ENCODE results near the gene SRRM1. TPM values are rescaled to one million over a fixed set of nuclear protein-coding genes. Genes with fewer than 3 reads are reported as not detected.
"Not testable (repeated sequence)": the region's sequence is repeated elsewhere in the genome, so short reads cannot be mapped to it uniquely, and the experiment has no call there.

SRRM1 gene
- total and polyA plus RNA-seq, 2 experiments from 2014 or later, result 118 to 666 TPM

DNA sequence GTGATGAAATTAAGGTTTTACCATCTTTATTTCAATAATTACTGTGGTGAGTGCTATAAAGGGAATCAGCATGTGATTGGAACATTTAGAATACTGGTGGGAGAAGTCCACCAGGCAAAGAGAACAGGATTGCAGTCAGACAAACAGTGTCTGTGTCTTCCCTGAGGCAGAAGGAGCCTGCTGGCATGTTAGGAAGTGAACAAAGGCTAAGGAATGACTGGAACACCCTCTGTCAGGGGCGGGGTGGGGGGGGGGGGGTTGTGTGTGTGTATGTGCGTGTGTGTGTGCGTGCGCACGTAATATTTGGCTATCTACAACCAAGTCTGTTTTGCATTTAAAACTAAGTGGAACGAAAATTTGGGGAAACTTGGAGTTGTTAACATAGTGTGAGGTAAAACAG lies 30.2 kb downstream of the SRRM1 start (continued):
- TF ChIP-seq, protein P1, sequence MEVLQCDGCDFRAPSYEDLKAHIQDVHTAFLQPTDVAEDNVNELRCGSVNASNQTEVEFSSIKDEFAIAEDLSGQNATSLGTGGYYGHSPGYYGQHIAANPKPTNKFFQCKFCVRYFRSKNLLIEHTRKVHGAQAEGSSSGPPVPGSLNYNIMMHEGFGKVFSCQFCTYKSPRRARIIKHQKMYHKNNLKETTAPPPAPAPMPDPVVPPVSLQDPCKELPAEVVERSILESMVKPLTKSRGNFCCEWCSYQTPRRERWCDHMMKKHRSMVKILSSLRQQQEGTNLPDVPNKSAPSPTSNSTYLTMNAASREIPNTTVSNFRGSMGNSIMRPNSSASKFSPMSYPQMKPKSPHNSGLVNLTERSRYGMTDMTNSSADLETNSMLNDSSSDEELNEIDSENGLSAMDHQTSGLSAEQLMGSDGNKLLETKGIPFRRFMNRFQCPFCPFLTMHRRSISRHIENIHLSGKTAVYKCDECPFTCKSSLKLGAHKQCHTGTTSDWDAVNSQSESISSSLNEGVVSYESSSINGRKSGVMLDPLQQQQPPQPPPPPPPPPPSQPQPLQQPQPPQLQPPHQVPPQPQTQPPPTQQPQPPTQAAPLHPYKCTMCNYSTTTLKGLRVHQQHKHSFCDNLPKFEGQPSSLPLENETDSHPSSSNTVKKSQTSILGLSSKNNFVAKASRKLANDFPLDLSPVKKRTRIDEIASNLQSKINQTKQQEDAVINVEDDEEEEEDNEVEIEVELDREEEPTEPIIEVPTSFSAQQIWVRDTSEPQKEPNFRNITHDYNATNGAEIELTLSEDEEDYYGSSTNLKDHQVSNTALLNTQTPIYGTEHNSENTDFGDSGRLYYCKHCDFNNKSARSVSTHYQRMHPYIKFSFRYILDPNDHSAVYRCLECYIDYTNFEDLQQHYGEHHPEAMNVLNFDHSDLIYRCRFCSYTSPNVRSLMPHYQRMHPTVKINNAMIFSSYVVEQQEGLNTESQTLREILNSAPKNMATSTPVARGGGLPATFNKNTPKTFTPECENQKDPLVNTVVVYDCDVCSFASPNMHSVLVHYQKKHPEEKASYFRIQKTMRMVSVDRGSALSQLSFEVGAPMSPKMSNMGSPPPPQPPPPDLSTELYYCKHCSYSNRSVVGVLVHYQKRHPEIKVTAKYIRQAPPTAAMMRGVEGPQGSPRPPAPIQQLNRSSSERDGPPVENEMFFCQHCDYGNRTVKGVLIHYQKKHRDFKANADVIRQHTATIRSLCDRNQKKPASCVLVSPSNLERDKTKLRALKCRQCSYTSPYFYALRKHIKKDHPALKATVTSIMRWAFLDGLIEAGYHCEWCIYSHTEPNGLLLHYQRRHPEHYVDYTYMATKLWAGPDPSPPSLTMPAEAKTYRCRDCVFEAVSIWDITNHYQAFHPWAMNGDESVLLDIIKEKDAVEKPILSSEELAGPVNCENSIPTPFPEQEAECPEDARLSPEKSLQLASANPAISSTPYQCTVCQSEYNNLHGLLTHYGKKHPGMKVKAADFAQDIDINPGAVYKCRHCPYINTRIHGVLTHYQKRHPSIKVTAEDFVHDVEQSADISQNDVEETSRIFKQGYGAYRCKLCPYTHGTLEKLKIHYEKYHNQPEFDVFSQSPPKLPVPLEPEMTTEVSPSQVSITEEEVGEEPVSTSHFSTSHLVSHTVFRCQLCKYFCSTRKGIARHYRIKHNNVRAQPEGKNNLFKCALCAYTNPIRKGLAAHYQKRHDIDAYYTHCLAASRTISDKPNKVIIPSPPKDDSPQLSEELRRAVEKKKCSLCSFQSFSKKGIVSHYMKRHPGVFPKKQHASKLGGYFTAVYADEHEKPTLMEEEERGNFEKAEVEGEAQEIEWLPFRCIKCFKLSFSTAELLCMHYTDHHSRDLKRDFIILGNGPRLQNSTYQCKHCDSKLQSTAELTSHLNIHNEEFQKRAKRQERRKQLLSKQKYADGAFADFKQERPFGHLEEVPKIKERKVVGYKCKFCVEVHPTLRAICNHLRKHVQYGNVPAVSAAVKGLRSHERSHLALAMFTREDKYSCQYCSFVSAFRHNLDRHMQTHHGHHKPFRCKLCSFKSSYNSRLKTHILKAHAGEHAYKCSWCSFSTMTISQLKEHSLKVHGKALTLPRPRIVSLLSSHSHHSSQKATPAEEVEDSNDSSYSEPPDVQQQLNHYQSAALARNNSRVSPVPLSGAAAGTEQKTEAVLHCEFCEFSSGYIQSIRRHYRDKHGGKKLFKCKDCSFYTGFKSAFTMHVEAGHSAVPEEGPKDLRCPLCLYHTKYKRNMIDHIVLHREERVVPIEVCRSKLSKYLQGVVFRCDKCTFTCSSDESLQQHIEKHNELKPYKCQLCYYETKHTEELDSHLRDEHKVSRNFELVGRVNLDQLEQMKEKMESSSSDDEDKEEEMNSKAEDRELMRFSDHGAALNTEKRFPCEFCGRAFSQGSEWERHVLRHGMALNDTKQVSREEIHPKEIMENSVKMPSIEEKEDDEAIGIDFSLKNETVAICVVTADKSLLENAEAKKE (CRISPR knock-in tag; IDR thresholded peaks at IDR 0.05), result no peak
- TF ChIP-seq JUNB (IDR thresholded peaks at IDR 0.05; ENCODE audit: unreplicated experiment), result no peak

DNA sequence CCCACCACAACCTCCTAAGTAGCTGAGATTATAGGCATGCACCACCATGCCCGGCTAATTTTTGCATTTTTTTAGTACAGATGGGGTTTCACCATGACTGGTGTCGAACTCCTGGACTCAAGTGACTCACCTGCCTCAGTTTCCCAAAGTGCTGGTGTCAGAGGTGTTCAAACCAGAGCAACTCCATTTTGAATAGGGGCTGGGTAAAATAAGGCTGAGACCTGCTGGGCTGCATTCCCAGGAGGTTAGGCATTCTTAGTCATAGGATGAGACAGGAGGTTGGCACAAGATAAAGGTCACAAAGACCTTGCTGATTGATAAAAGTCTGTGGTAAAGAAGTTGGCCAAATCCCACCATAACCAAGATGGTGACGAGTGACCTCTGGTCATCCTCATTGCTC lies 35.3 kb downstream of the SRRM1 start:
- H3K79me2 ChIP-seq (replicated peaks; ENCODE audit: insufficient read depth); H3K27me3 ChIP-seq (ENCODE audit: insufficient read depth); H3K4me2 ChIP-seq; H3K27me3 Mint-ChIP-seq (ENCODE audit: insufficient read depth, low read depth, poor library complexity); H3K4me3 ChIP-seq; H3K4me3 Mint-ChIP-seq; ATAC-seq; H3K4me1 Mint-ChIP-seq; H3K9me2 ChIP-seq (ENCODE audit: insufficient read depth); H3K27ac Mint-ChIP-seq; H3K9me3 Mint-ChIP-seq; H3K27ac ChIP-seq (ENCODE audit: low read depth); H2AFZ ChIP-seq; DNase-seq (ENCODE audit: low spot score); H3K4me1 ChIP-seq (ENCODE audit: insufficient read depth): not testable (repeated sequence)
- Histone ChIP-seq H4K20me1 (replicated peaks; ENCODE audit: insufficient read depth) (0 out of 2 replicates have a peak, but pooled peaks cover 12% of the 10 kb centered on the region), H3F3A (replicated peaks; ENCODE audit: low read depth) (peaks cover 19% of the 10 kb centered on the region; the same call in 1 of the 2 replicates), H3K36me3 (ENCODE audit: insufficient read depth) (peaks cover 21% of the 10 kb centered on the region; the same call in 1 of the 2 replicates)
- H3K36me3 Mint-ChIP-seq (ENCODE audit: low read depth), result peaks cover 42% of the 10 kb centered on the region

DNA sequence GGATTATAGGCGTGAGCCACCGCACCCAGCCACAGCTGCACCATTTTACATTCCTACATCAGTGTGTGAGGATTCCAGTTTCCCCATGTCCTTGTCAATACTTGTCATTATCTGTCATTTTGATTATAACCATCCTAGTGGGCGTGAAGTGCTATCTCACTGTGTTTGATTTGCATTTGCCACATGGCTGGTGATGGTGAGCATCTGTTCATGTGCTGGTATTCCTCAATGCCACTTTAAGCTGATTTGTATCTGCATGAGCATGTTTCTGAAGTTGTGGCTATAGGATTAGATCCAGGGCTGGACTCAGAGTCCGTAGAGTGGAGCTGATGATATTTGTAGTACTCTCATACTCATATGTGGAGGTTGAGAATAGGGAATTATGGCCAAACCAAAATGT lies 36.6 kb downstream of the SRRM1 start:
- 0 out of 2 replicates have a peak, but pooled peaks cover 9% of the 10 kb centered on the region for H4K20me1 ChIP-seq (replicated peaks; ENCODE audit: insufficient read depth)
- H3K4me3 ChIP-seq, result no peak overlapping the region
- H3F3A ChIP-seq (replicated peaks; ENCODE audit: low read depth), result peaks cover 12% of the 10 kb centered on the region; the same call in 1 of the 2 replicates
- peaks cover 5% of the 10 kb centered on the region for H3K27me3 Mint-ChIP-seq (ENCODE audit: insufficient read depth, low read depth, poor library complexity)
- H3K27me3 ChIP-seq (ENCODE audit: insufficient read depth), result no peaks in the 10 kb centered on the region
- ATAC-seq (no peak), DNase-seq (ENCODE audit: low spot score) (no peak)
- no peaks in the 10 kb centered on the region for H3K79me2 ChIP-seq (replicated peaks; ENCODE audit: insufficient read depth)
- no peaks in the 10 kb centered on the region for H3K9me2 ChIP-seq (ENCODE audit: insufficient read depth)
- H3K36me3 Mint-ChIP-seq (ENCODE audit: low read depth), result peaks cover 29% of the 10 kb centered on the region
- H3K27ac Mint-ChIP-seq, result no peak overlapping the region
- H3K36me3 ChIP-seq (ENCODE audit: insufficient read depth), result peaks cover 8% of the 10 kb centered on the region; the same call in 1 of the 2 replicates
- no peak overlapping the region for H3K27ac ChIP-seq (ENCODE audit: low read depth)
- no peak overlapping the region for H2AFZ ChIP-seq
- H3K4me1 ChIP-seq (ENCODE audit: insufficient read depth), result no peaks in the 10 kb centered on the region
- no peaks in the 10 kb centered on the region; the same call in 2 of the 3 replicates for H3K9me3 Mint-ChIP-seq
- no peaks in the 10 kb centered on the region for H3K4me1 Mint-ChIP-seq
- H3K4me2 ChIP-seq, result no peak overlapping the region
- H3K4me3 Mint-ChIP-seq, result no peak overlapping the region
- no peak for TF ChIP-seq NANOG (IDR thresholded peaks at IDR 0.05; ENCODE audit: borderline replicate concordance)
- TF ChIP-seq, protein P2, sequence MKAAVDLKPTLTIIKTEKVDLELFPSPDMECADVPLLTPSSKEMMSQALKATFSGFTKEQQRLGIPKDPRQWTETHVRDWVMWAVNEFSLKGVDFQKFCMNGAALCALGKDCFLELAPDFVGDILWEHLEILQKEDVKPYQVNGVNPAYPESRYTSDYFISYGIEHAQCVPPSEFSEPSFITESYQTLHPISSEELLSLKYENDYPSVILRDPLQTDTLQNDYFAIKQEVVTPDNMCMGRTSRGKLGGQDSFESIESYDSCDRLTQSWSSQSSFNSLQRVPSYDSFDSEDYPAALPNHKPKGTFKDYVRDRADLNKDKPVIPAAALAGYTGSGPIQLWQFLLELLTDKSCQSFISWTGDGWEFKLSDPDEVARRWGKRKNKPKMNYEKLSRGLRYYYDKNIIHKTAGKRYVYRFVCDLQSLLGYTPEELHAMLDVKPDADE (IDR thresholded peaks at IDR 0.05), result no peak
- no peak for TF ChIP-seq ZNF114 (CRISPR knock-in tag; IDR thresholded peaks at IDR 0.05)
